HepG2 (cell line): ENCODE data around the gene TBC1D16. TPM values are rescaled to one million over a fixed set of nuclear protein-coding genes. Genes with fewer than 3 reads are reported as not detected.

Source experiments
- ARID2 ChIP-seq: sonication (generic); formaldehyde crosslinking; IDR thresholded peaks from 2 replicates; pipeline ENCODE4 v1.8.1; 2022; ENCODE audit warnings: mild to moderate bottlenecking, missing genetic modification reagents, borderline replicate concordance
- HDAC2 ChIP-seq: sonication (generic); formaldehyde crosslinking; IDR thresholded peaks from 2 replicates; pipeline ENCODE4 v1.4.0; 2020; ENCODE audit warnings: missing genetic modification reagents
- MAZ ChIP-seq, 2 experiments: sonication (generic) in 1 of 2; formaldehyde crosslinking in 1 of 2; IDR thresholded peaks; 2 replicates each; pipeline versions ENCODE4 v1.5.0 to v1.6.1; 2012 to 2020; ENCODE audit warnings: low read depth in 2 of 2, mild to moderate bottlenecking in 2 of 2, borderline replicate concordance in 1 of 2, improper control_type of control experiment in 1 of 2, low read length in 1 of 2, missing genetic modification reagents in 1 of 2, moderate library complexity in 1 of 2
- MEIS1 ChIP-seq: sonication (generic); formaldehyde crosslinking; IDR thresholded peaks from 2 replicates; pipeline ENCODE4 v1.9.0; 2021; ENCODE audit warnings: mild to moderate bottlenecking, missing genetic modification reagents, moderate library complexity, borderline replicate concordance
- NR2F1 ChIP-seq, 2 experiments: fragments of 450-650 bp in 1 of 2; formaldehyde crosslinking in 1 of 2; IDR thresholded peaks; 2 replicates each; pipeline versions ENCODE4 v1.5.0 to v1.6.1; 2016 to 2020; ENCODE audit warnings: mild to moderate bottlenecking in 1 of 2, missing compliant biosample characterization in 1 of 2, missing genetic modification reagents in 1 of 2, moderate library complexity in 1 of 2
- NR2F2 ChIP-seq: IDR thresholded peaks from 2 replicates; pipeline ENCODE4 v1.6.1; 2012; ENCODE audit warnings: low read depth, inconsistent platforms, borderline replicate concordance
- POGK ChIP-seq: sonication (generic); formaldehyde crosslinking; conservative IDR thresholded peaks from 2 replicates; pipeline ENCODE4 v1.8.0; 2022; ENCODE audit warnings: mild to moderate bottlenecking, moderate library complexity, missing genetic modification reagents
- REPIN1 ChIP-seq: sonication (generic); formaldehyde crosslinking; IDR thresholded peaks from 2 replicates; pipeline ENCODE4 v1.8.0; 2022; ENCODE audit warnings: missing genetic modification reagents, low read depth, mild to moderate bottlenecking, borderline replicate concordance
- TEAD2 ChIP-seq: sonication (generic); formaldehyde crosslinking; IDR thresholded peaks from 2 replicates; pipeline ENCODE4 v1.9.0; 2021; ENCODE audit warnings: missing genetic modification reagents
- ZFP90 ChIP-seq: sonication (generic); formaldehyde crosslinking; IDR thresholded peaks from 2 replicates; pipeline ENCODE4 v1.8.0; 2022; ENCODE audit warnings: missing genetic modification reagents, mild to moderate bottlenecking, inconsistent platforms, borderline replicate concordance
- ZFY ChIP-seq: sonication (generic); formaldehyde crosslinking; IDR thresholded peaks from 2 replicates; pipeline ENCODE4 v1.4.0; 2020; ENCODE audit warnings: missing genetic modification reagents
- ZNF232 ChIP-seq: sonication (generic); formaldehyde crosslinking; IDR thresholded peaks from 2 replicates; pipeline ENCODE4 v1.4.0; 2020; ENCODE audit warnings: missing genetic modification reagents, borderline replicate concordance
- ZNF354B ChIP-seq: sonication (generic); formaldehyde crosslinking; IDR thresholded peaks from 2 replicates; pipeline ENCODE4 v1.8.0; 2022; ENCODE audit warnings: mild to moderate bottlenecking, missing genetic modification reagents
- ZNF776 ChIP-seq: sonication (generic); formaldehyde crosslinking; IDR thresholded peaks from 2 replicates; pipeline ENCODE4 v1.4.0; 2020; ENCODE audit warnings: mild to moderate bottlenecking, missing genetic modification reagents
- ZNF839 ChIP-seq: sonication (generic); formaldehyde crosslinking; IDR thresholded peaks from 2 replicates; pipeline ENCODE4 v1.4.0; 2020; ENCODE audit warnings: missing genetic modification reagents, mild to moderate bottlenecking, borderline replicate concordance
- polyA plus RNA-seq, 8 experiments: library from polyadenylated mRNA; depleted of rRNA in 3 of 8; stranded (reverse) in 7 of 8; unstranded in 1 of 8; fragments of >200 nt; fragmentation: Illumina TruSeq in 4 of 8; extraction: Trizol in 4 of 8; gene quantifications; 2 replicates each; pipeline versions ENCODE4 v1.2.1 to v1.2.3, GENCODE V29; 2011 to 2016; ENCODE audit warnings: low read depth in 4 of 8, missing spikeins in 1 of 8, mixed read lengths in 1 of 8; ENCODE audit not compliant: insufficient read depth in 1 of 8
- total RNA-seq, 5 experiments: library from RNA; depleted of rRNA; stranded (reverse); fragments of >200 nt; fragmentation: Illumina TruSeq; extraction: Trizol; gene quantifications; 2 replicates each; pipeline ENCODE4 v1.2.3, GENCODE V29; 2016; ENCODE audit warnings: low read depth in 1 of 5
- TF ChIP-seq, protein P1 (sequence below): sonication (generic); formaldehyde crosslinking; IDR thresholded peaks from 2 replicates; pipeline ENCODE4 v1.5.0; 2020; ENCODE audit warnings: mild to moderate bottlenecking, missing genetic modification reagents, borderline replicate concordance
- TF ChIP-seq, protein P2 (sequence below): sonication (generic); formaldehyde crosslinking; IDR thresholded peaks from 2 replicates; pipeline ENCODE4 v1.5.0; 2020; ENCODE audit warnings: mild to moderate bottlenecking, missing genetic modification reagents
- TF ChIP-seq, protein P3 (sequence below): sonication (generic); formaldehyde crosslinking; IDR thresholded peaks from 2 replicates; pipeline ENCODE4 v1.4.0; 2020; ENCODE audit warnings: mild to moderate bottlenecking, missing genetic modification reagents

Gene TBC1D16
- total and polyA plus RNA-seq, 2 of the 13 experiments (the other 11 are each of a cell fraction or from before 2014, with no cell fraction given): 14.9 to 24.9 TPM

DNA sequence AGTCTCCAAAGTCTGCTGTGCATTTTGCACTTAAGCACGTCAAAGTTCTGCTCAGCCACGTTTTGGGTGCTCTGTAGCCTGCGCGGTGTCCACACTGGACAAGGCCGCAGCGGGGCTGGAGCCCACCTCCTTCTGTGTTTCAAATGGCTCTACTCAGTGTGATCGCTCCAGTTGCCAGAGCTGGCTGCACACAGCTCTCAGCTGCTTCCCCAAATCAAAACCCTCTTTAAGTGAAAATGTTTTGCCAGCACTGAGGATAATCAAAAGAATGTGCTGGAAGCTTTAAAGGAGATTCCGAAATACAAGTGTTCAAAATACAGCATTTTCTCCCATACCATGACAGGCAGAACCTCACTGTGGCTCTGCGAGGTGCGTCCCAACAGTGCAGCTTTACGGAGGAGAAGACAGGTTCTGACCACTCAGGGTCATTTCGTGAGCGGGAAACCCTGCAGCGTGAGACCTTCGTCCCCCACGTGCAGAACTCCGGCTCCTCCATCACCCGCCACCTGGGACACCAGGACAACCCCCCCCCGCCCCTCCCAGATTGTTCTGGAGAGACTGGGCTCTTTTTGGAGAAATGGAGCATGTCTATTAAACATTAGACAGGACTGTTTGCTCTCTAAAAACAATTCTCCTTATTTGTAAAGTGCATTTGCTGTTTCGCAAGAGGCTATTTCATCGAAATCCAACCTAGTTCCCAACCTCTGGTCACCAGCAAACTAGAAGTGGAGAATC is 16.6 kb downstream of the TBC1D16 start (continued):
- TF ChIP-seq POGK (CRISPR knock-in tag) (0 out of 2 replicates have a peak, but pooled peaks have one; percentile 34), ZNF776 (no peak), NR2F1 (CRISPR knock-in tag; IDR thresholded peaks at IDR 0.05) (no peak), NR2F2 (no peak), REPIN1 (CRISPR knock-in tag) (no peak), ZNF839 (CRISPR knock-in tag) (0 out of 2 replicates have a peak, but pooled peaks have one; percentile 37), ZFY (peak; percentile 29; the same call in 1 of the 2 replicates), MEIS1 (0 out of 2 replicates have a peak, but pooled peaks have one; percentile 30), MAZ (IDR thresholded peaks at IDR 0.05; ENCODE audit: borderline replicate concordance, low read depth, low read length) (no peak), MAZ (CRISPR knock-in tag; IDR thresholded peaks at IDR 0.05; ENCODE audit: low read depth) (peak; percentile 54; the same call in 1 of the 2 replicates), ZNF232 (CRISPR knock-in tag) (peak; percentile 36; the same call in 1 of the 2 replicates), ZNF354B (CRISPR knock-in tag) (no peak), TEAD2 (CRISPR knock-in tag) (no peak), HDAC2 (CRISPR knock-in tag) (peak; percentile 65), ARID2 (CRISPR knock-in tag) (no peak), ZFP90 (CRISPR knock-in tag) (no peak)
- TF ChIP-seq, protein P1, sequence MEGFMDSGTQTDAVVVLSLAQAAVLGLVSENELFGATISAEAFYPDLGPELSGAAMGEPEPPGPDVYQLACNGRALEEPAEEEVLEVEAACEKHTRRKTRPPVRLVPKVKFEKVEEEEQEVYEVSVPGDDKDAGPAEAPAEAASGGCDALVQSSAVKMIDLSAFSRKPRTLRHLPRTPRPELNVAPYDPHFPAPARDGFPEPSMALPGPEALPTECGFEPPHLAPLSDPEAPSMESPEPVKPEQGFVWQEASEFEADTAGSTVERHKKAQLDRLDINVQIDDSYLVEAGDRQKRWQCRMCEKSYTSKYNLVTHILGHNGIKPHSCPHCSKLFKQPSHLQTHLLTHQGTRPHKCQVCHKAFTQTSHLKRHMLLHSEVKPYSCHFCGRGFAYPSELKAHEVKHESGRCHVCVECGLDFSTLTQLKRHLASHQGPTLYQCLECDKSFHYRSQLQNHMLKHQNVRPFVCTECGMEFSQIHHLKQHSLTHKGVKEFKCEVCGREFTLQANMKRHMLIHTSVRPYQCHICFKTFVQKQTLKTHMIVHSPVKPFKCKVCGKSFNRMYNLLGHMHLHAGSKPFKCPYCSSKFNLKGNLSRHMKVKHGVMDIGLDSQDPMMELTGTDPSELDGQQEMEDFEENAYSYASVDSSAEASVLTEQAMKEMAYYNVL (CRISPR knock-in tag): peak; percentile 59; the same call in 1 of the 2 replicates
- TF ChIP-seq, protein P2, sequence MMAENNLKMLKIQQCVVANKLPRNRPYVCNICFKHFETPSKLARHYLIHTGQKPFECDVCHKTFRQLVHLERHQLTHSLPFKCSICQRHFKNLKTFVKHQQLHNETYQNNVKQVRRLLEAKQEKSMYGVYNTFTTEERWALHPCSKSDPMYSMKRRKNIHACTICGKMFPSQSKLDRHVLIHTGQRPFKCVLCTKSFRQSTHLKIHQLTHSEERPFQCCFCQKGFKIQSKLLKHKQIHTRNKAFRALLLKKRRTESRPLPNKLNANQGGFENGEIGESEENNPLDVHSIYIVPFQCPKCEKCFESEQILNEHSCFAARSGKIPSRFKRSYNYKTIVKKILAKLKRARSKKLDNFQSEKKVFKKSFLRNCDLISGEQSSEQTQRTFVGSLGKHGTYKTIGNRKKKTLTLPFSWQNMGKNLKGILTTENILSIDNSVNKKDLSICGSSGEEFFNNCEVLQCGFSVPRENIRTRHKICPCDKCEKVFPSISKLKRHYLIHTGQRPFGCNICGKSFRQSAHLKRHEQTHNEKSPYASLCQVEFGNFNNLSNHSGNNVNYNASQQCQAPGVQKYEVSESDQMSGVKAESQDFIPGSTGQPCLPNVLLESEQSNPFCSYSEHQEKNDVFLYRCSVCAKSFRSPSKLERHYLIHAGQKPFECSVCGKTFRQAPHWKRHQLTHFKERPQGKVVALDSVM: no peak
- TF ChIP-seq, protein P3, sequence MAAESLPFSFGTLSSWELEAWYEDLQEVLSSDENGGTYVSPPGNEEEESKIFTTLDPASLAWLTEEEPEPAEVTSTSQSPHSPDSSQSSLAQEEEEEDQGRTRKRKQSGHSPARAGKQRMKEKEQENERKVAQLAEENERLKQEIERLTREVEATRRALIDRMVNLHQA: no peak
